Tibial artery (tissue), 4 donors: ENCODE measurements around the gene MYL3.

Experiments used
- DNase-seq, 2 donors: peaks; one replicate each; pipeline ENCODE4 v3.0.0-alpha.2; 2019
- H3K27ac ChIP-seq, 2 donors: fragments of 200-600 bp; sonication (generic) in 1 of 2; 1 replicate in 1 of 2; 2 replicates in 1 of 2; pipeline ENCODE4 v1.5.1; 2018 to 2019; ENCODE audit warnings: mild to moderate bottlenecking in 1 of 2
- H3K27me3 ChIP-seq, 2 donors: fragments of 200-600 bp; sonication (generic) in 1 of 2; one replicate each; pipeline versions ENCODE4 v1.5.1 to v1.6.0; 2016 to 2019
- H3K36me3 ChIP-seq, 3 donors: fragments of 200-600 bp; sonication (generic) in 2 of 3; one replicate each; pipeline ENCODE4 v1.5.1; 2016 to 2019; ENCODE audit warnings: mild to moderate bottlenecking in 2 of 3
- H3K4me1 ChIP-seq, 4 donors: fragments of 200-600 bp; sonication (generic) in 2 of 4; 1 replicate in 3 of 4; 2 replicates in 1 of 4; pipeline ENCODE4 v1.5.1; 2016 to 2019
- H3K4me3 ChIP-seq, 2 donors: fragments of 200-600 bp; sonication (generic) in 1 of 2; 1 replicate in 1 of 2; 2 replicates in 1 of 2; pipeline ENCODE4 v1.5.1; 2018 to 2019; ENCODE audit warnings: mild to moderate bottlenecking in 2 of 2
- H3K9me3 ChIP-seq, 3 donors: fragments of 200-600 bp; sonication (generic) in 1 of 3; one replicate each; pipeline ENCODE4 v1.5.1; 2016 to 2019
- CTCF ChIP-seq, 2 experiments: fragments of 200-600 bp in 1 of 2; fragments of 450-650 bp in 1 of 2; IDR thresholded peaks; one replicate each; pipeline ENCODE4 v1.5.1; 2017 to 2019; ENCODE audit warnings: antibody characterized with exemption in 2 of 2, mild to moderate bottlenecking in 1 of 2, moderate library complexity in 1 of 2
- intact Hi-C: fragments of 100-400 bp; cut with DNase I; formaldehyde crosslinking; loops from one replicate; pipeline ENCODE4 v1.15.0; 2023; ENCODE audit warnings: low total_unique reads

The MYL3 gene

GRCh38 chr3:46859001-46859710 lies 4.1 kb downstream of the MYL3 start:
- no peak for TF ChIP-seq CTCF (IDR thresholded peaks at IDR 0.05)
- intact Hi-C loops, result loop anchor here (10.0 kb wide), 1 partner anchor 154 kb away; the partner anchor contains the start of gene TMIE
- peak; percentile 17 to 38 for DNase-seq
- Histone ChIP-seq H3K4me1 (no peaks in the 10 kb centered on the region), H3K9me3 (no peaks in the 10 kb centered on the region), H3K4me3 (no peak overlapping the region), H3K27ac (no peak overlapping the region), H3K36me3 (no peaks in the 10 kb centered on the region), H3K27me3 (no peaks in the 10 kb centered on the region)

- Histone ChIP-seq H3K36me3 (no peaks in the 10 kb centered on the region), H3K27me3 (no peaks in the 10 kb centered on the region), H3K4me3 (no peak overlapping the region), H3K27ac (no peak overlapping the region), H3K4me1 (no peaks in the 10 kb centered on the region), H3K9me3 (no peaks in the 10 kb centered on the region)
- TF ChIP-seq CTCF (IDR thresholded peaks at IDR 0.05), result no peak
- peak; percentile 14 to 56 for DNase-seq
- intact Hi-C loops, result loop anchor here (10.0 kb wide), 1 partner anchor 154 kb away; the partner anchor contains the start of gene TMIE
These were observed 4.8 kb downstream of the MYL3 start for GRCh38 chr3:46858456-46858855.

GRCh38 chr3:46857485-46858341 lies 5.5 kb downstream of the MYL3 start:
- H3K36me3 ChIP-seq, result no peaks in the 10 kb centered on the region
- H3K27me3 ChIP-seq, result no peaks in the 10 kb centered on the region
- no peak overlapping the region for H3K4me3 ChIP-seq
- peak; percentile 11 to 55 for DNase-seq
- H3K9me3 ChIP-seq, result no peaks in the 10 kb centered on the region
- no peaks in the 10 kb centered on the region for H3K4me1 ChIP-seq
- intact Hi-C loops, result loop anchor here (10.0 kb wide), 1 partner anchor 153 kb away; the partner anchor contains the start of gene TMIE
- no peak overlapping the region for H3K27ac ChIP-seq
- no peak for TF ChIP-seq CTCF (IDR thresholded peaks at IDR 0.05)

GRCh38 chr3:46856576-46857471 lies 6.4 kb downstream of the MYL3 start:
- H3K27ac ChIP-seq, result no peak overlapping the region
- no peak overlapping the region for H3K4me3 ChIP-seq
- H3K4me1 ChIP-seq, result no peaks in the 10 kb centered on the region
- H3K27me3 ChIP-seq, result no peaks in the 10 kb centered on the region
- H3K9me3 ChIP-seq, result no peaks in the 10 kb centered on the region
- intact Hi-C loops, result loop anchor here (10.0 kb wide), 1 partner anchor 152 kb away; the partner anchor contains the start of gene TMIE
- no peak for TF ChIP-seq CTCF (IDR thresholded peaks at IDR 0.05)
- H3K36me3 ChIP-seq, result no peaks in the 10 kb centered on the region
- DNase-seq, result peak; percentile 13 to 53

GRCh38 chr3:46854555-46854991 lies 8.7 kb downstream of the MYL3 start:
- H3K27ac ChIP-seq, result no peak overlapping the region
- H3K4me1 ChIP-seq, result no peaks in the 10 kb centered on the region
- H3K9me3 ChIP-seq, result no peaks in the 10 kb centered on the region
- DNase-seq, result peak in 1 of 2 donors; percentile 43
- H3K36me3 ChIP-seq, result no peaks in the 10 kb centered on the region
- intact Hi-C loops, result loop anchor here (10.0 kb wide), 1 partner anchor 150 kb away; the partner anchor contains the start of gene TMIE
- TF ChIP-seq CTCF (IDR thresholded peaks at IDR 0.05), result no peak
- H3K4me3 ChIP-seq, result no peak overlapping the region
- H3K27me3 ChIP-seq, result no peaks in the 10 kb centered on the region
